Vagina (tissue), 2 donors: ENCODE data around the gene HOXA7. TPM values are rescaled to one million over a fixed set of nuclear protein-coding genes. Genes with fewer than 3 reads are reported as not detected.

Experiments
- DNase-seq, 2 donors: peaks; one replicate each; pipeline ENCODE4 v3.0.0-alpha.2; 2017; ENCODE audit errors: extremely low spot score in 2 of 2
- H3K27ac ChIP-seq: fragments of 200-600 bp; sonication (generic); one replicate; pipeline ENCODE4 v1.5.1; 2019
- H3K27me3 ChIP-seq: fragments of 200-600 bp; sonication (generic); one replicate; pipeline ENCODE4 v1.5.1; 2019
- H3K36me3 ChIP-seq, 2 donors: fragments of 200-600 bp; sonication (generic); one replicate each; pipeline ENCODE4 v1.5.1; 2017 to 2019
- H3K4me1 ChIP-seq: fragments of 200-600 bp; sonication (generic); one replicate; pipeline ENCODE4 v1.5.1; 2019
- H3K4me3 ChIP-seq, 2 donors: fragments of 200-600 bp; sonication (generic); 1 replicate in 1 of 2; 2 replicates in 1 of 2; pipeline ENCODE4 v1.5.1; 2016 to 2019
- H3K9me3 ChIP-seq: fragments of 200-600 bp; sonication (generic); one replicate; pipeline ENCODE4 v1.5.1; 2019
- POLR2A ChIP-seq, 2 donors: fragments of 450-650 bp; IDR thresholded peaks; one replicate each; pipeline ENCODE4 v1.6.1; 2017; ENCODE audit warnings: antibody characterized with exemption in 2 of 2, mild to moderate bottlenecking in 2 of 2, moderate library complexity in 2 of 2
- POLR2AphosphoS5 ChIP-seq, 2 donors: sonication (generic); formaldehyde crosslinking; IDR thresholded peaks; one replicate each; pipeline ENCODE4 v1.9.0; 2017; ENCODE audit warnings: antibody characterized with exemption in 2 of 2, mild to moderate bottlenecking in 2 of 2, low read depth in 1 of 2; ENCODE audit not compliant: insufficient read depth in 1 of 2
- intact Hi-C: fragments of 100-400 bp; cut with DNase I; formaldehyde crosslinking; loops from one replicate; pipeline ENCODE4 v1.15.1; 2023
- total RNA-seq: library from RNA; depleted of rRNA; stranded (reverse); fragments of >200 nt; gene quantifications from one replicate; pipeline ENCODE4 v1.2.3, GENCODE V29; 2016
- TF ChIP-seq, protein P1 (sequence below), 3 experiments: fragments of 450-650 bp in 2 of 3; fragments of 200-600 bp in 1 of 3; sonication (generic) in 1 of 3; IDR thresholded peaks; one replicate each; pipeline ENCODE4 v1.5.1; 2017 to 2019; ENCODE audit warnings: antibody characterized with exemption in 3 of 3, mild to moderate bottlenecking in 2 of 3, moderate library complexity in 2 of 3

HOXA7 gene
- total RNA-seq, 1 donor from 2014 or later = 23.8 TPM

DNA sequence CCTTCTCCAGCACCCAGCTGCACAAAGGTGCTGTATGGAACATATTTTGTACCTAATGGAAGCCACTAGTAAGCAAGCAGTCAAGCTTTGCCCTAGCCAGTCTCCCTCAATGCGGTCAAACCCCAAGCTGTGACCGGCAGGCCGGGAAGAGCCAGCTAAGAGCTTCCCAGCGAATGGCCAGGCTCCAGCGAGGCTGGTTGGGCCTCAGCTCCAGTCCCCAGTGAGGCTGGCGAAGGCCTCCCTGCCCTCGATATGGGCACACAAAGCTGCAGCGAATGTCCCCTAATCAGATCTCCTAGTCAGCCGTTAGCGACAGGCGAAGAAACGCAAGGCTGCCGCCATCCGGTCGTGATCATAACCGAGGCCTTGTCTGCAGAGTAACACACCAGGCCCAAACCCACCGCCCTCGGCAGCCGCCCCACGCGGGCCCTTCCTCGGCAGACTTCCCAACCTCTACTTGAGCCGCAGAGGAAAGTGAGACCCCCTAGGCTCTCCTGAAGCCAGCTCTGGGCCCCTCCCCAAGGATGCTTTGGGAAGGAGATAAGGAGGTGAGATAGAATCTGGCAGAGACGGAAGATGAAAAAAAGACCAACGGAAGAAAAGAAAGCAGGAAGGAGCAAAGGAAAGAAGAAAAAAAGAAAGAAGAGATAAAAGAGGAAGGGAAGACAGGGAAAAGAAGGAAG is 11.9 kb upstream of the HOXA7 start:
- no peak for TF ChIP-seq POLR2A (IDR thresholded peaks at IDR 0.05)
- peak in 1 of 2 donors; percentile 69 for TF ChIP-seq POLR2AphosphoS5 (IDR thresholded peaks at IDR 0.05; ENCODE audit: insufficient read depth in 1 of 2, low read depth in 1 of 2)
- TF ChIP-seq, protein P1, sequence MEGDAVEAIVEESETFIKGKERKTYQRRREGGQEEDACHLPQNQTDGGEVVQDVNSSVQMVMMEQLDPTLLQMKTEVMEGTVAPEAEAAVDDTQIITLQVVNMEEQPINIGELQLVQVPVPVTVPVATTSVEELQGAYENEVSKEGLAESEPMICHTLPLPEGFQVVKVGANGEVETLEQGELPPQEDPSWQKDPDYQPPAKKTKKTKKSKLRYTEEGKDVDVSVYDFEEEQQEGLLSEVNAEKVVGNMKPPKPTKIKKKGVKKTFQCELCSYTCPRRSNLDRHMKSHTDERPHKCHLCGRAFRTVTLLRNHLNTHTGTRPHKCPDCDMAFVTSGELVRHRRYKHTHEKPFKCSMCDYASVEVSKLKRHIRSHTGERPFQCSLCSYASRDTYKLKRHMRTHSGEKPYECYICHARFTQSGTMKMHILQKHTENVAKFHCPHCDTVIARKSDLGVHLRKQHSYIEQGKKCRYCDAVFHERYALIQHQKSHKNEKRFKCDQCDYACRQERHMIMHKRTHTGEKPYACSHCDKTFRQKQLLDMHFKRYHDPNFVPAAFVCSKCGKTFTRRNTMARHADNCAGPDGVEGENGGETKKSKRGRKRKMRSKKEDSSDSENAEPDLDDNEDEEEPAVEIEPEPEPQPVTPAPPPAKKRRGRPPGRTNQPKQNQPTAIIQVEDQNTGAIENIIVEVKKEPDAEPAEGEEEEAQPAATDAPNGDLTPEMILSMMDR (IDR thresholded peaks at IDR 0.05) = no peak
- Histone ChIP-seq H3K27ac (peak overlapping the region; percentile 99), H3K27me3 (no peaks in the 10 kb centered on the region), H3K36me3 (no peaks in the 10 kb centered on the region), H3K4me1 (peaks cover 47% of the 10 kb centered on the region), H3K4me3 (peak overlapping the region; percentile 56 to 64), H3K9me3 (no peaks in the 10 kb centered on the region)
- intact Hi-C loops = loop anchor here (5.0 to 10.0 kb wide), 2 partner anchors 796 to 1314 kb away; no protein-coding TSS in a partner anchor
- DNase-seq = no peak

DNA sequence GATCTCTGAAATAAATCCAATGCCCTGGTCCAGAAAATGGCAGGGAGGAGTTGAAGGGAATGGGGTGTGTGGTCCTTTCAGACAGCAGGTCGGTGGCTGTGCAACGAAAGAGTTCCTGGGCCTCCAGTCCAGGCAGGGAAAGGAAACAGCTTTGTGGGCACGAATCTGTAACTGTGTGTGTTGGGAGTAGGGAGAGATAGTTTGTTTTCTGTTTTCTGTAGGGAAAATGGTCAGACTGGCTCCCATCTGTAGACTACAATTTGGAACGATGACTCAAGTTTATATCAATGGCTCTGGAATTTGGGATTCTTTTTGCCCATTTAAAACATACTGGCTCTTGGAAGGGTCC is 11.4 kb upstream of the HOXA7 start:
- Histone ChIP-seq H3K36me3 (no peaks in the 10 kb centered on the region), H3K4me1 (peaks cover 45% of the 10 kb centered on the region), H3K9me3 (no peaks in the 10 kb centered on the region), H3K27me3 (no peaks in the 10 kb centered on the region), H3K27ac (peak overlapping the region; percentile 99), H3K4me3 (peak overlapping the region; percentile 56 to 64)
- intact Hi-C loops = loop anchor here (5.0 to 10.0 kb wide), 2 partner anchors 796 to 1313 kb away; no protein-coding TSS in a partner anchor
- no peak for DNase-seq
- no peak for TF ChIP-seq POLR2AphosphoS5 (IDR thresholded peaks at IDR 0.05; ENCODE audit: insufficient read depth in 1 of 2, low read depth in 1 of 2)
- TF ChIP-seq, protein P1 (IDR thresholded peaks at IDR 0.05) = no peak
- no peak for TF ChIP-seq POLR2A (IDR thresholded peaks at IDR 0.05)

DNA sequence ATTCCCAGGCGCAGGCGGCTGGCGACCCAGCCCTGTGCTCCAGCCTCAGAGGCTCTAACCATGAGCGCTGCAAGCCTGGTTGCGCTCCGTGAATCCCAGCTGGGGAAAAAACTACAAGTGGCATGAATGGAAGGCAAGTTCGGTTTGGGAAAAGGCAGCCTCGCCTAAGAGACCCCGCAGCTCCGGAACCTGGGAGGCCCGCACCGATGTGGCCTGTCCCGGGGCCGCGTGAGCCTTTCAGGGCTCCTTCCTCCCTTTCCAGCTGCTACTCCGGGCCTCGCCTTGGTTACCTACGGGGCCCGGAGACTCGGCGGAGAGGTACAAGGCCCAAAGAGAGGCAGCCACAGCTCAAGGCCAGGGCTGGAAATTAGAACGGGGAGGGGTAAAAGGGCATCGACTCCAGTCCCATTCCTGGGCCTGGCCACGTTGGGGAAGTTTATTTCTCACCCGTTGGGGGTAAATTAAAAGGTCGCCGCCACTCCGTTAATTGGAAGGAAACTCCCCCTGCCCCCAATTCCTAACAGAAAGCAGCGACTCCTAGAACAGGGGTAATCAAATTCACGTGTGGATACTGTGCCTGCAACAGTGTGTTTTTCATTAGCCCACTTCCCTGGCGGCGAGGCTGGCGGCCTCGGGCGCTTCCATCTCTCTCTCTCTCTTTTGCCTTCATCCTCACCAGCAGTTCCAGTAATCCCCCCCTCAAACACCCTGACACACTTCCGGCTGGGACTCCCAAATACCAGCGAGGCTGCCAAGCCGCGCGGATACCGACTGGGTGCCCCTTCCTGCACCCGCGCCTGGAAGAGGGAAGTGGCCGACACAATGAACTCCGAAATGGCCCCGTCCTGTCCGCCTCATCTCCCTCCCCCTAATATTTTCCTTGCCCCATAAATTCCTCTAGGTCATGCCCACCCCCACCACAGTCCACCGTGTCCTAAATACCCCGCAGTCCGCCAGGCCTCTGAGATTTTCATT is 10.3 kb upstream of the HOXA7 start:
- Histone ChIP-seq H3K27me3 (no peaks in the 10 kb centered on the region), H3K9me3 (no peaks in the 10 kb centered on the region), H3K36me3 (no peaks in the 10 kb centered on the region), H3K27ac (peak overlapping the region; percentile 99), H3K4me1 (peaks cover 36% of the 10 kb centered on the region), H3K4me3 (peak overlapping the region; percentile 56 to 64)
- no peak for DNase-seq
- TF ChIP-seq POLR2AphosphoS5 (IDR thresholded peaks at IDR 0.05; ENCODE audit: insufficient read depth in 1 of 2, low read depth in 1 of 2) = peak in 1 of 2 donors; percentile 37
- TF ChIP-seq, protein P1 (IDR thresholded peaks at IDR 0.05) = no peak
- intact Hi-C loops = loop anchor here (5.0 to 10.0 kb wide), 2 partner anchors 795 to 1312 kb away; no protein-coding TSS in a partner anchor

DNA sequence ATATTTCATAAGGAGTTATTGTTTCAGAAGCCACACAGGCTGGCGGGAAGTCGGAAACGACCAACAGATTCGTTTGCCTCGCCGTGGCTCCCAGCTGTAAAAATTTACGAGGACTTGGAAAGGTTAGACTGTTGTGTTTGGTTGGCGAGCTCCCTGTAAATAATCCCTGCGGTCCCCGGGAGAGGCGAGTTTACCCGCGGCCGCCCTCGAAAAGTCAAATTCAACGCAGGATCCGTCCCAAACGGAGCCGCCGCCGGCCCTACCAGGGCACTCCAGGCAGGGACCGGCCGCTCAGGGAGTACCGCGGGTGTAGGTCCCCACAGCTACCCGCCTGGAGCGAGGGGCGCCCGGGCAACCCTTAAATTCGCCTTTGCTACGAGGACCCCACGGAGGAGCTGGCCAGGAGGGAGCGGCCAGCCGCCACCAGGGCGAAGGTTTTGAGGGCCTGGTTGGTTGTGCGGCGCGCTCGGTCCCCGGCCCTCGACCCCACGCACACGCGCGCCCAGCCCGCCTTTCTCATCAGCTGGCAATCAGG is 9.6 kb upstream of the HOXA7 start:
- intact Hi-C loops = loop anchor here (5.0 to 10.0 kb wide), 2 partner anchors 794 to 1311 kb away; no protein-coding TSS in a partner anchor
- H3K27me3 ChIP-seq = no peaks in the 10 kb centered on the region
- peak overlapping the region; percentile 56 to 64 for H3K4me3 ChIP-seq
- TF ChIP-seq, protein P1 (IDR thresholded peaks at IDR 0.05) = no peak
- peak in 1 of 2 donors; percentile 60 for TF ChIP-seq POLR2AphosphoS5 (IDR thresholded peaks at IDR 0.05; ENCODE audit: insufficient read depth in 1 of 2, low read depth in 1 of 2)
- H3K27ac ChIP-seq = peak overlapping the region; percentile 99
- peaks cover 43% of the 10 kb centered on the region for H3K4me1 ChIP-seq
- no peak for DNase-seq
- no peaks in the 10 kb centered on the region for H3K36me3 ChIP-seq
- no peaks in the 10 kb centered on the region for H3K9me3 ChIP-seq
